Measurements from ENCODE around the gene LIN7C.

- TF ChIP-seq CTCF (IDR thresholded peaks at IDR 0.05) (no peak), POLR2A (IDR thresholded peaks at IDR 0.05) (no peak)
Measured at GRCh38 chr11:27482793-27483192, 23.8 kb downstream of the LIN7C start.

All from sigmoid colon (tissue), 3 donors.